ENCODE results near the gene PDE2A. TPM values are rescaled to one million over a fixed set of nuclear protein-coding genes. Genes with fewer than 3 reads are reported as not detected.

Gene PDE2A
- total RNA-seq, 1 experiment from 2014 or later, result 1.1 TPM

DNA sequence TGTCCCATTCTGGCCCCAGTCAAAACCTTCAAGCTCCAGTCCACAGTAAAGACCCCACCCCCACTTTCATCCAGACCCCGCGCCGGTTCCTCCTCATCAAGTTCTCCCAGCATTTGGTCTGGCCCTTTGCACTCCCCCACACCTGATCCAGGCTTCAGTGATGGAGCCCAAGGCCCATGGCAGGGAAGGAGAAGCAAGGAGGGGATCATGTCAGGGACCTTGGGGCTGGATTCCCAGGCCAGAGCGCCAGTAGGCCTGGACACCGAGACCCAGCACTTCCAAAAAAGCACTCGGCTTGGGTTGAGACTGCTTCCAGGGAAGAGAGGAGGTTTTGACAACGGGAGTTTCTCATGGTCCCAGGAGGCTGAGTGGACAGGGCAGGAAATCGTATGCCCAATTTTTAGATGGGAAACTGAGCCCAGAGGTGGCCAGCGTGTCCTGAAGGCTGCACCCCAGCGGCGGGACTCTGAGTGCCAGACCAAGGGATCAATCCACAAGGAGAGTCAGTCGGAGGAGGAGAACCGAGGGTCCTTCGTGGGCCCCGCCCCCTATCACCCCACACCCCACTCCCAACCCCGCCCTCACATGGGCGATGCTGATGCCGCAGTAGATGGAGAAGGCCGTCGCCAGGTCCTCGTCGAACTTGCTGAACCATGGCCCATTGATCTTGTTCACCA lies 90.5 kb downstream of the PDE2A start:
- intact Hi-C loops (cut with micrococcal nuclease; ENCODE audit: unreplicated experiment), result no loop called here
- Mint-ChIP-seq H3K36me3 (ENCODE audit: insufficient read depth, unreplicated experiment) (no peaks in the 10 kb centered on the region), H3K27me3 (ENCODE audit: unreplicated experiment) (peaks cover 91% of the 10 kb centered on the region), H3K9me3 (ENCODE audit: low read depth, unreplicated experiment) (no peaks in the 10 kb centered on the region), H3K4me1 (ENCODE audit: low read depth, unreplicated experiment) (no peaks in the 10 kb centered on the region), H3K4me3 (ENCODE audit: low read depth, unreplicated experiment) (no peak overlapping the region), H3K27ac (ENCODE audit: unreplicated experiment) (no peak overlapping the region)
- CTCF ChIA-PET, result interaction anchor here (1.0 kb wide), 1 partner anchor 82 kb away, joined by 3 read pairs; no protein-coding TSS in a partner anchor
- DNase-seq, result no peak
- no TSS peak for BruUV-seq (replicated peaks)
- TF ChIP-seq, protein P1, sequence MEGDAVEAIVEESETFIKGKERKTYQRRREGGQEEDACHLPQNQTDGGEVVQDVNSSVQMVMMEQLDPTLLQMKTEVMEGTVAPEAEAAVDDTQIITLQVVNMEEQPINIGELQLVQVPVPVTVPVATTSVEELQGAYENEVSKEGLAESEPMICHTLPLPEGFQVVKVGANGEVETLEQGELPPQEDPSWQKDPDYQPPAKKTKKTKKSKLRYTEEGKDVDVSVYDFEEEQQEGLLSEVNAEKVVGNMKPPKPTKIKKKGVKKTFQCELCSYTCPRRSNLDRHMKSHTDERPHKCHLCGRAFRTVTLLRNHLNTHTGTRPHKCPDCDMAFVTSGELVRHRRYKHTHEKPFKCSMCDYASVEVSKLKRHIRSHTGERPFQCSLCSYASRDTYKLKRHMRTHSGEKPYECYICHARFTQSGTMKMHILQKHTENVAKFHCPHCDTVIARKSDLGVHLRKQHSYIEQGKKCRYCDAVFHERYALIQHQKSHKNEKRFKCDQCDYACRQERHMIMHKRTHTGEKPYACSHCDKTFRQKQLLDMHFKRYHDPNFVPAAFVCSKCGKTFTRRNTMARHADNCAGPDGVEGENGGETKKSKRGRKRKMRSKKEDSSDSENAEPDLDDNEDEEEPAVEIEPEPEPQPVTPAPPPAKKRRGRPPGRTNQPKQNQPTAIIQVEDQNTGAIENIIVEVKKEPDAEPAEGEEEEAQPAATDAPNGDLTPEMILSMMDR (IDR thresholded peaks at IDR 0.05; ENCODE audit: unreplicated experiment), result no peak

DNA sequence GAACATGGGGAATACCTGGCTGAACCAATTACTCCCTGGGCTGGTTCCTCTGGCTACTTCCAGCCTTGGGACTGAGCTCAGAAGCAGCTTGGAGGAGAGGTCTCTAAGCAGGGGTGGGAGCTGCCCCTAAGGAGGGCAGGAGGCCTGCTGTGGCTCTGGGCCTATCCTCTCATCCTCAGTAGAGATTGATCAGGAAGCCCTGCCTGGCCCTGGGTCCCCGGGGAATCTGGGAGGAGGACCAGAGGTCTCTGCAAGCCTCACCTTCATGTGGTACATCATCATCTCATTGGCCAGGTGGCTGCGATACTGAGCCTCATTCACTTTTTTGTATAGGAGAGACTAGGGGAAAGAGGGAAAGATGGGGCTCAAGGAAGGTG lies 91.1 kb downstream of the PDE2A start:
- peaks cover 85% of the 10 kb centered on the region for H3K27me3 Mint-ChIP-seq (ENCODE audit: unreplicated experiment)
- intact Hi-C loops (cut with micrococcal nuclease; ENCODE audit: unreplicated experiment), result no loop called here
- CTCF ChIA-PET, result interaction anchor here (1.0 kb wide), 1 partner anchor 82 kb away, joined by 3 read pairs; no protein-coding TSS in a partner anchor

DNA sequence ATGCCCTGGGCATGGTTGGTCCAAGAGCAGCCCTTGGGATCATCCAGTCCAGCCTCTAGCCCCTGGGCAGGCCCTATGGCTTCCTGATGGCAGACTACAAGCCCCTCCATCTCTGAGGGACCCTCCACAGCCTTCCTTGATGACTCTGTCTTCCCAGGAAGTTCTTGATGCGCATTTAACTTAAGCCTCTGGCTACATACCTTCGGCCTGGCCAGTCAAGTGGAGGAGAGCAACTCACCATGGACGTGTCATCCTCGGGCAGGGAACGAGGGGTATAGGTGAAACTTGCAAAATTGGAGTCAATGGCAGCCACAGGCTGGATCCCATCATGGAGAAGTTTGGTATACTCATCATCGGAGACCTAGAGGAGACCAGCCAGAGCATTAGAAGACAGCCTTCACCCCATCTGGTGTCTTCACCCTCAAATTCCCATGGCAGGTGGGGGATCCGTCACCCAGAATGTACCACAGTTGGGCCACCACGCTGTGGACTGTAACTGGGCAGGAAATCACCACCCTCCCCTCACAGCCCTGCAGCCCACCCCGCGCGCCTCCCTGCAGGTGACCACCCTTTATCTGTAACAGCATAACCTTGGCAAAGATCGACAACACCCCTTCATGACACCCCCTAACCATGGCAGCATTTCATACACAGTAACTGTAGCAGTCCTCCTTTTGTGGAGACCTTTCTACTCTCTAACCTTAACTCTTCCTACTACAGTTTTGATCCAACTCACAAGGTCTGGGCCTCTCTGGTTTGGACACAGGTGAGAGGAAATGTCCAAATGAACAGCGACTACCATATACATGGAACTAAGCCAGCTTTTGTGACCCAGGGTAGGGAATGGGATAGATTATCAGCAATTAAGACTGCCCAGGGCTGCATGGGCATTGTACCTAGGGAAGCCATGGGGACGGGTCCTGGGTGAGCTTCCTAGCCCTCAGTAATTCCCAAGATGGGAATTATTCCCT lies 91.7 kb downstream of the PDE2A start:
- intact Hi-C loops (cut with micrococcal nuclease; ENCODE audit: unreplicated experiment), result no loop called here
- no peak for DNase-seq
- TF ChIP-seq, protein P1 (IDR thresholded peaks at IDR 0.05; ENCODE audit: unreplicated experiment), result no peak
- BruUV-seq (replicated peaks), result no TSS peak
- Mint-ChIP-seq H3K36me3 (ENCODE audit: insufficient read depth, unreplicated experiment) (no peaks in the 10 kb centered on the region), H3K27me3 (ENCODE audit: unreplicated experiment) (peaks cover 78% of the 10 kb centered on the region), H3K27ac (ENCODE audit: unreplicated experiment) (no peak overlapping the region), H3K9me3 (ENCODE audit: low read depth, unreplicated experiment) (no peaks in the 10 kb centered on the region), H3K4me1 (ENCODE audit: low read depth, unreplicated experiment) (no peaks in the 10 kb centered on the region), H3K4me3 (ENCODE audit: low read depth, unreplicated experiment) (no peak overlapping the region)
- CTCF ChIA-PET, result interaction anchor here (1.0 kb wide), 1 partner anchor 83 kb away, joined by 3 read pairs; no protein-coding TSS in a partner anchor

More for the DNA sequence above, 91.1 kb downstream of the PDE2A start:
- no TSS peak for BruUV-seq (replicated peaks)
- H3K9me3 Mint-ChIP-seq (ENCODE audit: low read depth, unreplicated experiment), result no peaks in the 10 kb centered on the region
- H3K36me3 Mint-ChIP-seq (ENCODE audit: insufficient read depth, unreplicated experiment), result no peaks in the 10 kb centered on the region
- no peak overlapping the region for H3K27ac Mint-ChIP-seq (ENCODE audit: unreplicated experiment)
- H3K4me3 Mint-ChIP-seq (ENCODE audit: low read depth, unreplicated experiment), result no peak overlapping the region
- TF ChIP-seq, protein P1 (IDR thresholded peaks at IDR 0.05; ENCODE audit: unreplicated experiment), result no peak
- DNase-seq, result no peak
- H3K4me1 Mint-ChIP-seq (ENCODE audit: low read depth, unreplicated experiment), result no peaks in the 10 kb centered on the region

DNA sequence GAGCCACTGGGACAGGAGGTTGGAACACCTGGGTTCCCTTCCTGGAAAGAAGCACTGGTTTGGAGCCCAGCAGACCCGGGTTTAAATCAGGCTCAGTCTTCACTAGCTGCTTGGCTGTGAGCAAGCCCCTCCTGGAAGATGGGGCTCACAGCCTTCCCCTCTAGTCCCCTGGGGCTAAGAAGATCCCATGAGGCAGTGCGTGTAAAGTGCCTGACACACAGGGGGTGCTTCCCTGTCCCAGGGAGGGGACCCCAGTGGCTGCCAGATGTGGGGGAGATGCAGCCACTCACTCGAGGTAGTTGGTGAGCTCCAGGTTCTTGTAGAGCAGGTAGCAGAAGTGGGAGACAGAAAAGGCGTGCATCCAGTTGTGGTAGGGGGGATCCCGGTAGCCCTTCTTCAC lies 93.2 kb downstream of the PDE2A start:
- no TSS peak for BruUV-seq (replicated peaks)
- Mint-ChIP-seq H3K36me3 (ENCODE audit: insufficient read depth, unreplicated experiment) (no peaks in the 10 kb centered on the region), H3K27ac (ENCODE audit: unreplicated experiment) (no peak overlapping the region)

More for the DNA sequence above, 93.2 kb downstream of the PDE2A start:
- peaks cover 64% of the 10 kb centered on the region for H3K27me3 Mint-ChIP-seq (ENCODE audit: unreplicated experiment)
- no peak overlapping the region for H3K4me3 Mint-ChIP-seq (ENCODE audit: low read depth, unreplicated experiment)
- CTCF ChIA-PET, result no interaction called here
- DNase-seq, result no peak
- H3K9me3 Mint-ChIP-seq (ENCODE audit: low read depth, unreplicated experiment), result no peaks in the 10 kb centered on the region
- no peaks in the 10 kb centered on the region for H3K4me1 Mint-ChIP-seq (ENCODE audit: low read depth, unreplicated experiment)
- TF ChIP-seq, protein P1 (IDR thresholded peaks at IDR 0.05; ENCODE audit: unreplicated experiment), result no peak
- intact Hi-C loops (cut with micrococcal nuclease; ENCODE audit: unreplicated experiment), result no loop called here

All from Calu3 (cell line).